IMR-90 (cell line): ENCODE results near the gene CCKAR. TPM values are rescaled to one million over a fixed set of nuclear protein-coding genes. Genes with fewer than 3 reads are reported as not detected.

Source experiments
- ATAC-seq: fragments of 200-7000 bp; cut with Tn5 transposase; 2 replicates; pipeline ENCODE4 v1.9.1; 2020; ENCODE audit warnings: low read depth, mild to moderate bottlenecking, moderate library complexity
- BruUV-seq: library from RNA; stranded (reverse); fragments of 400-500 nt; replicated peaks from 2 replicates; lab custom pipeline; 2021; lab: Mats Ljungman, UMichigan
- CTCF ChIA-PET: fragments of 300-600 bp; formaldehyde crosslinking; extraction: SDS; loops from one replicate; lab custom pipeline; 2021; ENCODE audit warnings: antibody characterized with exemption; lab: Yijun Ruan, JAX
- POLR2A ChIA-PET: fragments of 300-600 bp; sonication (Branson Sonifier 250); formaldehyde crosslinking; loops from one replicate; lab custom pipeline; 2022; ENCODE audit warnings: antibody characterized with exemption; ENCODE audit not compliant: unreplicated experiment; lab: Charles Lee
- DNase-seq: peaks from one replicate; pipeline ENCODE4 v3.0.0; 2013
- H2AFZ ChIP-seq: replicated peaks from 2 replicates; pipeline ENCODE3; 2013; ENCODE audit warnings: low read length, mild to moderate bottlenecking; ENCODE audit not compliant: poor library complexity
- H2AK5ac ChIP-seq: 2 replicates; pipeline ENCODE4 v1.6.1; 2013; ENCODE audit warnings: low read depth, low read length, inconsistent platforms
- H2AK9ac ChIP-seq: replicated peaks from 2 replicates; pipeline ENCODE3; 2013; ENCODE audit warnings: mild to moderate bottlenecking, low read depth, low read length, moderate library complexity; ENCODE audit not compliant: poor library complexity
- H2BK120ac ChIP-seq: 2 replicates; pipeline ENCODE4 v1.6.1; 2013; ENCODE audit warnings: low read depth, low read length, inconsistent platforms
- H2BK15ac ChIP-seq: 3 replicates; pipeline ENCODE4 v1.6.1; 2013; ENCODE audit warnings: low read depth, low read length, inconsistent platforms
- H2BK20ac ChIP-seq: 2 replicates; pipeline ENCODE4 v1.6.1; 2013; ENCODE audit warnings: low read depth, mild to moderate bottlenecking, inconsistent platforms, low read length, moderate library complexity
- H2BK5ac ChIP-seq: 2 replicates; pipeline ENCODE4 v1.6.1; 2013; ENCODE audit warnings: mild to moderate bottlenecking, low read depth, low read length, inconsistent platforms; ENCODE audit not compliant: poor library complexity, severe bottlenecking
- H3K14ac ChIP-seq: replicated peaks from 2 replicates; pipeline ENCODE4 v1.6.1; 2013; ENCODE audit warnings: low read depth, low read length, inconsistent platforms
- H3K18ac ChIP-seq: 2 replicates; pipeline ENCODE4 v1.6.1; 2013; ENCODE audit warnings: low read depth, low read length, control low read depth
- H3K23ac ChIP-seq: 2 replicates; pipeline ENCODE4 v1.6.1; 2013; ENCODE audit warnings: low read depth, low read length, inconsistent platforms
- H3K27ac ChIP-seq: 2 replicates; pipeline ENCODE4 v1.5.1; 2013; ENCODE audit warnings: mild to moderate bottlenecking, control low read depth, low read length; ENCODE audit not compliant: insufficient read depth
- H3K27me3 ChIP-seq: 2 replicates; pipeline ENCODE4 v1.6.1; 2013; ENCODE audit warnings: low read length; ENCODE audit not compliant: control insufficient read depth, insufficient read depth
- H3K36me3 ChIP-seq: 2 replicates; pipeline ENCODE4 v1.6.1; 2013; ENCODE audit warnings: low read length, mixed read lengths; ENCODE audit not compliant: control insufficient read depth, insufficient read depth
- H3K4ac ChIP-seq: 2 replicates; pipeline ENCODE4 v1.6.1; 2013; ENCODE audit warnings: low read depth, low read length, inconsistent platforms
- H3K4me1 ChIP-seq: 2 replicates; pipeline ENCODE4 v1.6.1; 2013; ENCODE audit warnings: low read length, mixed read lengths; ENCODE audit not compliant: control insufficient read depth, insufficient read depth
- H3K4me2 ChIP-seq: 2 replicates; pipeline ENCODE4 v1.6.1; 2013; ENCODE audit warnings: low read depth, mild to moderate bottlenecking, control low read depth, low read length, moderate library complexity
- H3K4me3 ChIP-seq: 2 replicates; pipeline ENCODE4 v1.5.1; 2013; ENCODE audit warnings: low read depth, mild to moderate bottlenecking, control low read depth, low read length, moderate library complexity; ENCODE audit not compliant: insufficient read depth
- H3K56ac ChIP-seq: 2 replicates; pipeline ENCODE4 v1.6.1; 2013; ENCODE audit warnings: low read length, inconsistent platforms; ENCODE audit not compliant: insufficient read depth; ENCODE audit errors: extremely low read depth
- H3K79me1 ChIP-seq, 2 experiments: 2 replicates each; pipeline ENCODE4 v1.6.1; 2013; ENCODE audit warnings: low read length in 2 of 2, inconsistent platforms in 1 of 2, low read depth in 1 of 2
- H3K9ac ChIP-seq: 2 replicates; pipeline ENCODE4 v1.6.1; 2013; ENCODE audit warnings: low read depth, low read length, control low read depth
- H3K9me1 ChIP-seq: 2 replicates; pipeline ENCODE4 v1.6.1; 2013; ENCODE audit warnings: low read length, inconsistent platforms; ENCODE audit not compliant: insufficient read depth
- H3K9me3 ChIP-seq: 2 replicates; pipeline ENCODE4 v1.6.1; 2013; ENCODE audit warnings: low read length; ENCODE audit not compliant: control insufficient read depth, insufficient read depth
- H4K20me1 ChIP-seq: 2 replicates; pipeline ENCODE4 v1.6.1; 2013; ENCODE audit warnings: low read length, inconsistent platforms; ENCODE audit not compliant: insufficient read depth
- H4K5ac ChIP-seq: 2 replicates; pipeline ENCODE4 v1.6.1; 2013; ENCODE audit warnings: mild to moderate bottlenecking, low read depth, low read length, control low read depth
- H4K8ac ChIP-seq, 2 experiments: 2 replicates each; pipeline ENCODE4 v1.6.1; 2013; ENCODE audit warnings: low read depth in 2 of 2, low read length in 2 of 2, control low read depth in 1 of 2, inconsistent platforms in 1 of 2
- H4K91ac ChIP-seq: 2 replicates; pipeline ENCODE4 v1.6.1; 2013; ENCODE audit warnings: low read depth, low read length, inconsistent platforms; ENCODE audit not compliant: insufficient read depth
- CHD1 ChIP-seq: IDR thresholded peaks from 2 replicates; pipeline ENCODE4 v1.6.1; 2012; ENCODE audit warnings: low read depth, low read length, improper control_type of control experiment
- MAZ ChIP-seq: IDR thresholded peaks from 2 replicates; pipeline ENCODE4 v1.6.1; 2012; ENCODE audit warnings: low read depth, mild to moderate bottlenecking, low read length, improper control_type of control experiment, moderate library complexity, borderline replicate concordance
- MXI1 ChIP-seq: IDR thresholded peaks from 2 replicates; pipeline ENCODE4 v1.6.1; 2012; ENCODE audit warnings: low read depth, mild to moderate bottlenecking, low read length, moderate library complexity, borderline replicate concordance
- POLR2A ChIP-seq: IDR thresholded peaks from 2 replicates; pipeline ENCODE4 v1.6.1; 2012; ENCODE audit warnings: mild to moderate bottlenecking, low read depth, low read length
- RAD21 ChIP-seq: IDR thresholded peaks from 2 replicates; pipeline ENCODE4 v1.6.1; 2012; ENCODE audit warnings: low read length, improper control_type of control experiment
- SMC3 ChIP-seq: fragments of 150-350 bp; IDR thresholded peaks from 2 replicates; pipeline ENCODE4 v1.6.1; 2016; ENCODE audit warnings: low read depth, mild to moderate bottlenecking, antibody characterized with exemption, low read length, moderate library complexity
- WGBS, 2 experiments: methylation state at CpG; one replicate each; pipeline versions ENCODE4 v1.1.5 to v1.1.7; 2013; ENCODE audit warnings: missing lambda C conversion rate in 2 of 2; ENCODE audit not compliant: insufficient read length in 1 of 2; ENCODE audit errors: extremely low coverage in 2 of 2; 5-methylcytosine and 5-hydroxymethylcytosine counted together
- dilution Hi-C: fragments of 300-500 bp; cut with HindIII; formaldehyde crosslinking; loops from one replicate; pipeline ENCODE4 v1.14.3; 2018; ENCODE audit warnings: low sequenced_read_pairs; ENCODE audit not compliant: unreplicated experiment
- in situ Hi-C: fragments of 300-500 bp; cut with MboI; formaldehyde crosslinking; loops from 3 replicates; pipeline ENCODE4 v1.14.3; 2019; ENCODE audit warnings: low sequenced_read_pairs, inconsistent platforms, mixed read lengths
- intact Hi-C: fragments of 100-400 bp; cut with micrococcal nuclease; formaldehyde crosslinking; loops from 2 replicates; pipeline ENCODE4 v1.10.0; 2022
- polyA plus RNA-seq, 3 experiments: library from polyadenylated mRNA; depleted of rRNA; stranded (reverse); fragments of >200 nt; gene quantifications; 2 replicates each; pipeline ENCODE4 v1.2.3, GENCODE V29; 2012; ENCODE audit warnings: low replicate concordance in 1 of 3
- total RNA-seq: library from RNA; depleted of rRNA; stranded (reverse); fragments of >200 nt; gene quantifications from 2 replicates; pipeline ENCODE4 v1.2.3, GENCODE V29; 2012
- TF ChIP-seq, protein P1 (sequence below): conservative IDR thresholded peaks from 2 replicates; pipeline ENCODE4 v1.5.1; 2012; ENCODE audit warnings: mild to moderate bottlenecking, low read depth, low read length, improper control_type of control experiment

Gene CCKAR
- total and polyA plus RNA-seq, 2 of the 4 experiments (the other 2 are of a cell fraction), result not detected

- ATAC-seq (no peak; the same call in 1 of the 2 replicates), DNase-seq (no peak)
- no CpG with 5 or more reads among the region's 1 CpG for WGBS, 2 experiments
- no peak overlapping the region for H2AK5ac ChIP-seq
- H4K5ac ChIP-seq, result 0 out of 2 replicates have a peak overlapping the region, but pooled peaks have one; percentile 38
- peak overlapping the region; percentile 28; the same call in 1 of the 2 replicates for H2BK20ac ChIP-seq
- no peak overlapping the region for H3K27ac ChIP-seq
- 0 out of 2 replicates have a peak overlapping the region, but pooled peaks have one; percentile 18 for H2BK120ac ChIP-seq
- no peak overlapping the region for H2AK9ac ChIP-seq
- H2BK15ac ChIP-seq, result no peak overlapping the region
- no peaks in the 10 kb centered on the region for H3K79me1 ChIP-seq
- BruUV-seq, result no TSS peak
- no peaks in the 10 kb centered on the region for H3K27me3 ChIP-seq
- intact Hi-C loops, result no loop called here
- peaks cover 13% of the 10 kb centered on the region for H3K9me1 ChIP-seq
- H3K18ac ChIP-seq, result peak overlapping the region; percentile 40; the same call in 1 of the 2 replicates
- peak overlapping the region; percentile 19; the same call in 1 of the 2 replicates for H3K4ac ChIP-seq
- no peak overlapping the region for H3K9ac ChIP-seq
- no peak overlapping the region for H3K4me3 ChIP-seq
- no peak overlapping the region for H3K14ac ChIP-seq
- no peak overlapping the region for H3K4me2 ChIP-seq
- H2AFZ ChIP-seq, result no peak overlapping the region
- H2BK5ac ChIP-seq, result no peak overlapping the region
- dilution Hi-C loops, result no loop called here
- H3K36me3 ChIP-seq, result no peaks in the 10 kb centered on the region
- H4K91ac ChIP-seq, result no peak overlapping the region
- H3K23ac ChIP-seq, result no peak overlapping the region
- ChIA-PET POLR2A (no interaction called here), CTCF (no interaction called here)
- in situ Hi-C loops, result no loop called here
- H3K56ac ChIP-seq, result no peak overlapping the region
- no peaks in the 10 kb centered on the region for H3K9me3 ChIP-seq
- TF ChIP-seq POLR2A (no peak), MXI1 (no peak), SMC3 (no peak), CHD1 (no peak), MAZ (no peak), RAD21 (no peak)
- TF ChIP-seq, protein P1, sequence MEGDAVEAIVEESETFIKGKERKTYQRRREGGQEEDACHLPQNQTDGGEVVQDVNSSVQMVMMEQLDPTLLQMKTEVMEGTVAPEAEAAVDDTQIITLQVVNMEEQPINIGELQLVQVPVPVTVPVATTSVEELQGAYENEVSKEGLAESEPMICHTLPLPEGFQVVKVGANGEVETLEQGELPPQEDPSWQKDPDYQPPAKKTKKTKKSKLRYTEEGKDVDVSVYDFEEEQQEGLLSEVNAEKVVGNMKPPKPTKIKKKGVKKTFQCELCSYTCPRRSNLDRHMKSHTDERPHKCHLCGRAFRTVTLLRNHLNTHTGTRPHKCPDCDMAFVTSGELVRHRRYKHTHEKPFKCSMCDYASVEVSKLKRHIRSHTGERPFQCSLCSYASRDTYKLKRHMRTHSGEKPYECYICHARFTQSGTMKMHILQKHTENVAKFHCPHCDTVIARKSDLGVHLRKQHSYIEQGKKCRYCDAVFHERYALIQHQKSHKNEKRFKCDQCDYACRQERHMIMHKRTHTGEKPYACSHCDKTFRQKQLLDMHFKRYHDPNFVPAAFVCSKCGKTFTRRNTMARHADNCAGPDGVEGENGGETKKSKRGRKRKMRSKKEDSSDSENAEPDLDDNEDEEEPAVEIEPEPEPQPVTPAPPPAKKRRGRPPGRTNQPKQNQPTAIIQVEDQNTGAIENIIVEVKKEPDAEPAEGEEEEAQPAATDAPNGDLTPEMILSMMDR, result no peak
- H4K8ac ChIP-seq, result no peak overlapping the region
- H3K4me1 ChIP-seq, result peaks cover 12% of the 10 kb centered on the region
- H4K20me1 ChIP-seq, result no peaks in the 10 kb centered on the region
Measured at GRCh38 chr4:26524011-26524410, 33.7 kb upstream of the CCKAR start.
